GM12874 (cell line): ENCODE results near the gene PANK1.

Source experiments
- CTCF ChIP-seq: IDR thresholded peaks from 2 replicates; pipeline ENCODE4 v1.5.1; 2011; ENCODE audit warnings: low read depth, mild to moderate bottlenecking, control low read depth, low read length, moderate library complexity; ENCODE audit not compliant: insufficient read depth

The PANK1 gene

GRCh38 chr10:89634637-89635036 lies 10.4 kb downstream of the PANK1 start:
- no peak for TF ChIP-seq CTCF

GRCh38 chr10:89633484-89633883 lies 11.6 kb downstream of the PANK1 start:
- no peak for TF ChIP-seq CTCF

GRCh38 chr10:89632824-89633223 lies 12.2 kb downstream of the PANK1 start:
- TF ChIP-seq CTCF, result no peak

GRCh38 chr10:89627830-89628229 lies 17.2 kb downstream of the PANK1 start:
- no peak for TF ChIP-seq CTCF

GRCh38 chr10:89625041-89625765 lies 19.8 kb downstream of the PANK1 start:
- no peak for TF ChIP-seq CTCF

GRCh38 chr10:89624020-89624419 lies 21.0 kb downstream of the PANK1 start:
- no peak for TF ChIP-seq CTCF

- no peak for TF ChIP-seq CTCF
These were observed 22.9 kb downstream of the PANK1 start for GRCh38 chr10:89622151-89622550.
